Kidney epithelial cell (primary cell): ENCODE results near the gene GRID2. TPM values are rescaled to one million over a fixed set of nuclear protein-coding genes. Genes with fewer than 3 reads are reported as not detected.
"Not testable (repeated sequence)": the region's sequence is repeated elsewhere in the genome, so short reads cannot be mapped to it uniquely, and the experiment has no call there.

ENCODE experiments used
- DNase-seq: peaks from one replicate; pipeline ENCODE4 v3.0.0-alpha.2; 2010; ENCODE audit warnings: low read depth
- H3K27me3 ChIP-seq: 2 replicates; pipeline ENCODE4 v1.6.0; 2011; ENCODE audit warnings: low read length; ENCODE audit not compliant: control insufficient read depth, insufficient read depth
- H3K36me3 ChIP-seq: 2 replicates; pipeline ENCODE4 v1.5.1; 2011; ENCODE audit warnings: low read length; ENCODE audit not compliant: control insufficient read depth, insufficient read depth
- H3K4me3 ChIP-seq: 2 replicates; pipeline ENCODE4 v1.5.1; 2011; ENCODE audit warnings: low read depth, mild to moderate bottlenecking, control low read depth, low read length
- total RNA-seq: library from RNA; depleted of rRNA; stranded (reverse); fragments of >200 nt; gene quantifications from 2 replicates; pipeline ENCODE4 v1.2.3, GENCODE V29; 2015
- TF ChIP-seq, protein P1 (sequence below): IDR thresholded peaks from 2 replicates; pipeline ENCODE4 v1.5.1; 2011; ENCODE audit warnings: mild to moderate bottlenecking, moderate library complexity, low read length, control low read depth, inconsistent platforms; ENCODE audit not compliant: insufficient read depth, poor library complexity, severe bottlenecking

GRID2 gene
- total RNA-seq, 1 donor from 2014 or later, result not detected

DNA sequence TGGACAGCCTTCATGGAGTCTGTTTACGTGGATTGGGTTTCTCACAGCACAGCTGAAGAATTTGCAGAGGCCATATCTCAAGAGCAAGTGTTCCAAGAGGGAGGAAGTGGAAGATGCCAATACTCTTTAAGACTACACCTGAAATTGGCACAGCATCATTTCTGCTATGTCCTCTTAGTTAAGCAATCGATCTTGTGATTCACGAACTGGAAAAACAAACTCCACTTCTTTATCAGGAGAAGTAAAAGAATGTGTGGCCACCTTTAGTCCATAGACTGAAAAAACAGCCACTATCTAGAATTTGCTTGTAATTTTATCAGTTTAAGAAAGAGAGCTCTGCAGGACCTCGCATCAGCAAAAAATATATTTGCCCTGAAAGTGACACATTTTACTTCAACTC, 1051.6 kb downstream of the GRID2 start:
- no peak overlapping the region for H3K4me3 ChIP-seq
- TF ChIP-seq, protein P1, sequence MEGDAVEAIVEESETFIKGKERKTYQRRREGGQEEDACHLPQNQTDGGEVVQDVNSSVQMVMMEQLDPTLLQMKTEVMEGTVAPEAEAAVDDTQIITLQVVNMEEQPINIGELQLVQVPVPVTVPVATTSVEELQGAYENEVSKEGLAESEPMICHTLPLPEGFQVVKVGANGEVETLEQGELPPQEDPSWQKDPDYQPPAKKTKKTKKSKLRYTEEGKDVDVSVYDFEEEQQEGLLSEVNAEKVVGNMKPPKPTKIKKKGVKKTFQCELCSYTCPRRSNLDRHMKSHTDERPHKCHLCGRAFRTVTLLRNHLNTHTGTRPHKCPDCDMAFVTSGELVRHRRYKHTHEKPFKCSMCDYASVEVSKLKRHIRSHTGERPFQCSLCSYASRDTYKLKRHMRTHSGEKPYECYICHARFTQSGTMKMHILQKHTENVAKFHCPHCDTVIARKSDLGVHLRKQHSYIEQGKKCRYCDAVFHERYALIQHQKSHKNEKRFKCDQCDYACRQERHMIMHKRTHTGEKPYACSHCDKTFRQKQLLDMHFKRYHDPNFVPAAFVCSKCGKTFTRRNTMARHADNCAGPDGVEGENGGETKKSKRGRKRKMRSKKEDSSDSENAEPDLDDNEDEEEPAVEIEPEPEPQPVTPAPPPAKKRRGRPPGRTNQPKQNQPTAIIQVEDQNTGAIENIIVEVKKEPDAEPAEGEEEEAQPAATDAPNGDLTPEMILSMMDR, result no peak
- H3K27me3 ChIP-seq, result no peaks in the 10 kb centered on the region
- DNase-seq, result no peak
- H3K36me3 ChIP-seq, result no peaks in the 10 kb centered on the region

DNA sequence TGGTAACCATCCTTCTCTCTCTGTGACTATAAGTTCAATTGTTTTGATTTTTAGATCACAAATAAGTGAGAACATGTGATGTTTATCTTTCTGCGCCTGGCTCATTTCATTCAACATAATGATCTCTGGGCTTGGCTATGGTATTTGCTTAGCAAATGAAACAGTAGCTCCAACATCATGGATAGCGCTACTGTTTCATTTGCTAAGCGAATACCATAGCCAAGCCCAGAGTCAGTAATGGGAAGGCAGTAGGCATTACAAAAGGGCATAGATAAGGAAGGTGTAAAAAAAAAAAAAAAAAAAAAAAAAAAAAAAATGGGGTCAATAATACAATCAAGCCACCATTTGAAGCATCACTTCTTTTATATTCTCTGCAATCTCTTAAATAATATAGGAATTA, 1055.8 kb downstream of the GRID2 start:
- Histone ChIP-seq H3K4me3 (no peak overlapping the region), H3K27me3 (no peaks in the 10 kb centered on the region), H3K36me3 (no peaks in the 10 kb centered on the region)
- no peak for DNase-seq
- TF ChIP-seq, protein P1, result no peak

DNA sequence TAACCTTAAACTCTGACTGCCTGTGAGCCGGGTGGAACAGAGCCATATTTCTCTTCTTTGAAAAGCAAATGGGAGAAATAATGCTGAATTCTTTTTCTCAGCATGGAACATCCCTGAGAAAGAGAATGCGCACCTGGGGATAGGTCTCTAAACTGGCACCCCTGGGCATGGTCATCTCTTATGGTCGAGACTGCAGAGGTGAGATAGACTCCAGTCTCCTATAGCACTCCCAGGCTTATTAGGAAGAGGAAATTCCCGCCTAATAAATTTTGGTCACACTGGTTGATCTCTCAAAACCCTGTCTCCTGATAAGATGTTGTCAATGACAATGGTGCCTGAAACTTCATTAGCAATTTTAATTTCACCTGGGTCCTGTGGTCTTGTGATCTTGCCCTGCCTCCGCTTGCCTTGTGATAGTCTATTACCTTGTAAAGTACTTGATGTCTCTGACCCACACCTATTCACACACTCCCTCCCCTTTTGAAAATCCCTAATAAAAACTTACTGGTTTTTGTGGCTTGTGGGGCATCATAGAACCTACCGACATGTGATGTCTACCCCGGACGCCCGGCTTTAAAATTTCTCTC, 1062.5 kb downstream of the GRID2 start:
- not testable (repeated sequence) for H3K4me3 ChIP-seq

DNA sequence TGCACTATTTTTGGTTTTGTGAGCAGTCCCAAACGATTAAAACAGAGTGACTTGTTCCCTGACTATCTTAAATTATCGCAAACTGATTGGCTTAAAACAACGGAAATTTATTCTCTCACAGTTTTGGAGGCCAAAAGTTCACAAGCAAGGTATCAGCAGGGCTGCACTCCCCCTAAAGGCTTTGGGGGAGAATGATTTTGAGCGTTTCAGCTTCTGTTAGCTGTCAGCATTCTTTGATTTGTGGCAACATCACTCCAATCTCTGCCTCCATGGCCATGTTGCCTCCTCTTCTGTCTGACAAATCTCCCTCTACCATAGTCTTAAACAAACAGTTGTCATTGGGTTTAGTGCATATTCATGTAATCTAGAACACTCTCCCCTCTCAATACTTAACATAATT, 1065.2 kb downstream of the GRID2 start:
- no peak for DNase-seq
- TF ChIP-seq, protein P1, result no peak
- H3K36me3 ChIP-seq, result no peaks in the 10 kb centered on the region
- no peak overlapping the region for H3K4me3 ChIP-seq
- H3K27me3 ChIP-seq, result no peaks in the 10 kb centered on the region

More for the DNA sequence above, 1062.5 kb downstream of the GRID2 start:
- H3K36me3 ChIP-seq, DNase-seq, H3K27me3 ChIP-seq: not testable (repeated sequence)

DNA sequence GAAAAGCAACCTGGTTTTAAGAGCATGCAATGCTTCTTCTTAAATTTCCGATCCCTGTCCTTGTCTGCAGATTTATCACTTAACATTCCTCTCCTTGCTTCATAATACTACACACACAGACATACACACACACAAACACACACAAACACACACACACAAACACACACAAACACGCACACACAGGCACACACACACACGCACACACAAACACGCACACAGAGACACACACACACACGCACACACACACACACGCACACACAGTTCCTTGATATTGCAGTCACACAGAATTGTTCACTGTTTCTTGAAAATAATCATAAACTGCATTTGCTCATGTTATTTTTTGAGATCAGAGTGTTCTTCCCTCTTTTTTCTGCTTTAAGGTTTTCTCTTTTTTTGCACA, 1066.5 kb downstream of the GRID2 start:
- Histone ChIP-seq H3K4me3 (no peak overlapping the region), H3K36me3 (no peaks in the 10 kb centered on the region), H3K27me3 (no peaks in the 10 kb centered on the region)
- DNase-seq, result no peak
- TF ChIP-seq, protein P1, result no peak

DNA sequence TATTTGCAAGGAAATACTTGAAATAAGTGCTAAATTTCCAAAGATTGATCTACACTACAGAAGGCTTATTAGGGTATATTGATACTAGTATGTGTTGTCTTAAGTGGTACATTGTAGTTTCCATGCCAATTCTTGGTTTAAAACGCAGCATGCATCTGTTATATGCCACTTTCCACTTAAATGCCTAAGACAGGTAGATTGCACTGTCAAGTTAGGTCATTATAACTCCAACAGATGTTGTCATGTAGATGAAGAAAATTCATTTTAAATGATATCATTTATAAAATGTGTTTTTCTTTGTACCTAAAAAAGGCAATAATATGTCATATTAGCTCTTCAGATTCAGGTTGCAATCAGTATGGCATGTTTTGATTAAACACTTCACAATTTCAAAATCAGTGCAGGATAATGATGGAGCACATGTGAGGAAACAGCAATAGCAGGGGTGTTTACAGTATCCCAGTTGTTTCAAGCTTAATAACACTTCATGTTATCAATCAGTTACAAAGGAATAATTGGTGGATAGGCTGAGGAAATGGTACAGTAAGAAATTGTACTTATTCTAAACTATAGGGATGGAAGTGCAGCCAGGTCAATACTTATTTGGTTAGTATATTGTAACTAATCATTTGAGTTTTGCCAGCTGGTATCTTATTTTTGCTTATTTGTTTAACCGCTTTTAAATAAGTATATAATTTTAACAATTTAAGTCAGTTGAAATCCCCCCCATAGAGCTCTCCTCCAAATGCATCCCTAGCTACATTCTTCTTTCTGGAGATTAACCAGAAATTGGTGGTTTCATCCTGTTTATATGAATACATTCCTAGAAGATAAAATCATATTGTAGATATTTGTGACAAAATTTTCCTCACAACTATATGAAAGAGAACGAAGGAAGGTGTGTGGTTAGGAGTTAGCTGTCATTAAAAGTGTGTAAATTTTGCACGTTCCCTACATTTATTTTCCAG, 1070.4 kb downstream of the GRID2 start:
- H3K27me3 ChIP-seq, result no peaks in the 10 kb centered on the region
- TF ChIP-seq, protein P1, result no peak
- DNase-seq, result no peak
- no peak overlapping the region for H3K4me3 ChIP-seq
- no peaks in the 10 kb centered on the region for H3K36me3 ChIP-seq
